Measurements from ENCODE around the gene TTC3.

GRCh38 chr21:37072988-37073416 is at the start of gene TTC3, which contains the start of gene PIGP:
- TF ChIP-seq CTCF (IDR thresholded peaks at IDR 0.05) (no peak), ZFX (IDR thresholded peaks at IDR 0.05; ENCODE audit: borderline replicate concordance) (no peak)
